Common myeloid progenitor, CD34-positive (primary cell): ENCODE measurements around the gene PGLYRP1. TPM values are rescaled to one million over a fixed set of nuclear protein-coding genes. Genes with fewer than 3 reads are reported as not detected.

ENCODE experiments used
- CTCF ChIA-PET: fragments of 350-600 bp; sonication (Branson Sonifier 250); formaldehyde crosslinking; loops from one replicate; lab custom pipeline; 2021; ENCODE audit warnings: antibody characterized with exemption; lab: Charles Lee
- POLR2A ChIA-PET: fragments of 350-600 bp; sonication (Branson Sonifier 250); formaldehyde crosslinking; loops from one replicate; lab custom pipeline; 2021; ENCODE audit warnings: antibody characterized with exemption; lab: Charles Lee
- DNase-seq, 3 donors: peaks; one replicate each; pipeline versions ENCODE4 v3.0.0 to v3.0.0-alpha.2; 2013
- H3K27ac ChIP-seq, 2 experiments: 1 replicate in 1 of 2; 2 replicates in 1 of 2; pipeline ENCODE4 v1.7.0; 2013; ENCODE audit warnings: inconsistent platforms in 2 of 2, low read length in 2 of 2, mild to moderate bottlenecking in 2 of 2, low read depth in 1 of 2, moderate library complexity in 1 of 2; ENCODE audit not compliant: severe bottlenecking in 2 of 2, insufficient read depth in 1 of 2, poor library complexity in 1 of 2
- H3K27me3 ChIP-seq, 5 experiments: replicated peaks in 2 of 5; 1 replicate in 3 of 5; 2 replicates in 2 of 5; pipeline versions ENCODE4 v1.6.1 to v1.7.0; 2013; ENCODE audit warnings: low read length in 4 of 5, mild to moderate bottlenecking in 2 of 5, moderate library complexity in 2 of 5, inconsistent platforms in 1 of 5; ENCODE audit not compliant: insufficient read depth in 5 of 5, control insufficient read depth in 4 of 5
- H3K36me3 ChIP-seq, 4 experiments: 1 replicate in 2 of 4; 2 replicates in 2 of 4; pipeline versions ENCODE4 v1.6.1 to v1.7.0; 2013; ENCODE audit warnings: low read length in 3 of 4, control low read depth in 1 of 4, mild to moderate bottlenecking in 1 of 4; ENCODE audit not compliant: control insufficient read depth in 4 of 4, insufficient read depth in 4 of 4
- H3K4me1 ChIP-seq, 4 experiments: 1 replicate in 3 of 4; 2 replicates in 1 of 4; pipeline versions ENCODE4 v1.6.1 to v1.7.1; 2013; ENCODE audit warnings: low read length in 3 of 4, mild to moderate bottlenecking in 3 of 4, control low read depth in 1 of 4, inconsistent platforms in 1 of 4, moderate library complexity in 1 of 4; ENCODE audit not compliant: control insufficient read depth in 4 of 4, insufficient read depth in 4 of 4; ENCODE audit errors: control extremely low read depth in 1 of 4
- H3K4me3 ChIP-seq, 7 experiments: 1 replicate in 4 of 7; 2 replicates in 3 of 7; pipeline versions ENCODE4 v1.5.1 to v1.7.0; 2013; ENCODE audit warnings: mild to moderate bottlenecking in 7 of 7, low read length in 6 of 7, moderate library complexity in 6 of 7, inconsistent platforms in 2 of 7, low read depth in 2 of 7, control low read depth in 1 of 7; ENCODE audit not compliant: insufficient read depth in 4 of 7, control insufficient read depth in 1 of 7; ENCODE audit errors: extremely low read depth in 1 of 7
- H3K9me3 ChIP-seq, 5 experiments: 1 replicate in 4 of 5; 2 replicates in 1 of 5; pipeline versions ENCODE4 v1.6.1 to v1.7.1; 2013; ENCODE audit warnings: low read length in 4 of 5, mild to moderate bottlenecking in 2 of 5, inconsistent platforms in 1 of 5, low read depth in 1 of 5, moderate library complexity in 1 of 5; ENCODE audit not compliant: control insufficient read depth in 4 of 5, insufficient read depth in 2 of 5; ENCODE audit errors: control extremely low read depth in 1 of 5
- WGBS: methylation state at CpG from one replicate; pipeline ENCODE4 v1.1.5; 2013; ENCODE audit not compliant: insufficient coverage; 5-methylcytosine and 5-hydroxymethylcytosine counted together
- polyA plus RNA-seq: library from polyadenylated mRNA; unstranded; fragments of 120-200 nt; gene quantifications from one replicate; pipeline ENCODE4 v1.2.1, GENCODE V29; 2013

PGLYRP1 gene
- 0.09 TPM for polyA plus RNA-seq

- Histone ChIP-seq H3K9me3 (peaks cover 0 to 1% (median 0%) of the 10 kb centered on the region in 5 experiments), H3K4me1 (peaks cover 0 to 5% (median 0%) of the 10 kb centered on the region in 4 experiments), H3K27me3 (peaks cover 0 to 56% (median 19%) of the 10 kb centered on the region in 5 experiments), H3K36me3 (peaks cover 0 to 2% (median 0%) of the 10 kb centered on the region in 4 experiments), H3K27ac (no peak within 1 kb of the TSS), H3K4me3 (no peak within 1 kb of the TSS)
- ChIA-PET CTCF (interaction anchor here (1.5 kb wide), 1 partner anchor 20 kb away, joined by 3 read pairs; no protein-coding TSS in a partner anchor), POLR2A (no interaction called here)
- no peak for DNase-seq
- WGBS = 33% methylated on average over 47 of the region's 47 CpGs
Observed at GRCh38 chr19:46022431-46023310, at the start of gene PGLYRP1. TSS of gene PGLYRP1 (minus strand) at chr19:46023053. CDS start at chr19:46023021, 32 bp downstream.

GRCh38 chr19:46069806-46070341, 47.0 kb upstream of the PGLYRP1 start:
- WGBS = 95% methylated on average over 5 of the region's 6 CpGs
- no peaks in the 10 kb centered on the region for H3K9me3 ChIP-seq
- no peak overlapping the region for H3K4me3 ChIP-seq
- peaks cover 22 to 97% (median 47%) of the 10 kb centered on the region in 5 experiments for H3K27me3 ChIP-seq
- ChIA-PET CTCF (no interaction called here), POLR2A (interaction anchor here (0.6 kb wide), 1 partner anchor 43 kb away, joined by 4 read pairs; no protein-coding TSS in a partner anchor)
- peaks cover 0 to 8% (median 1%) of the 10 kb centered on the region in 4 experiments for H3K4me1 ChIP-seq
- H3K27ac ChIP-seq = no peak overlapping the region
- H3K36me3 ChIP-seq = no peaks in the 10 kb centered on the region
- no peak for DNase-seq

- H3K9me3 ChIP-seq = no peaks in the 10 kb centered on the region
- peak; percentile 53 to 76 (median 74) for DNase-seq
- H3K27ac ChIP-seq = no peak overlapping the region
- peaks cover 19 to 97% (median 45%) of the 10 kb centered on the region in 5 experiments for H3K27me3 ChIP-seq
- POLR2A ChIA-PET = no interaction called here
- peaks cover 0 to 8% (median 1%) of the 10 kb centered on the region in 4 experiments for H3K4me1 ChIP-seq
- WGBS = 68% methylated on average over 8 of the region's 12 CpGs
- CTCF ChIA-PET = interaction anchor here (2.8 kb wide), 1 partner anchor 39 kb away, joined by 9 read pairs; no protein-coding TSS in a partner anchor
- H3K4me3 ChIP-seq = no peak overlapping the region
- no peaks in the 10 kb centered on the region for H3K36me3 ChIP-seq
Observed at GRCh38 chr19:46068345-46069258, 45.7 kb upstream of the PGLYRP1 start.

GRCh38 chr19:46067691-46068090, 44.8 kb upstream of the PGLYRP1 start:
- WGBS = 100% methylated on average over 1 of the region's 1 CpG
- CTCF ChIA-PET = interaction anchor here (2.8 kb wide), 1 partner anchor 39 kb away, joined by 9 read pairs; no protein-coding TSS in a partner anchor
- no peak for DNase-seq
- peaks cover 0 to 8% (median 1%) of the 10 kb centered on the region in 4 experiments for H3K4me1 ChIP-seq
- H3K9me3 ChIP-seq = no peaks in the 10 kb centered on the region
- peaks cover 17 to 97% (median 49%) of the 10 kb centered on the region in 5 experiments for H3K27me3 ChIP-seq
- no peaks in the 10 kb centered on the region for H3K36me3 ChIP-seq
- no peak overlapping the region for H3K27ac ChIP-seq
- POLR2A ChIA-PET = no interaction called here
- H3K4me3 ChIP-seq = no peak overlapping the region

- POLR2A ChIA-PET = no interaction called here
- no peaks in the 10 kb centered on the region for H3K36me3 ChIP-seq
- CTCF ChIA-PET = interaction anchor here (1.2 to 2.8 kb wide), 3 partner anchors 12 to 39 kb away, joined by 3 to 9 read pairs (median 3); no protein-coding TSS in a partner anchor
- WGBS = no CpG with 5 or more reads among the region's 1 CpG
- H3K9me3 ChIP-seq = peaks cover 0 to 5% (median 0%) of the 10 kb centered on the region in 5 experiments
- peaks cover 15 to 97% (median 52%) of the 10 kb centered on the region in 5 experiments for H3K27me3 ChIP-seq
- H3K27ac ChIP-seq = no peak overlapping the region
- H3K4me1 ChIP-seq = peaks cover 0 to 8% (median 1%) of the 10 kb centered on the region in 4 experiments
- H3K4me3 ChIP-seq = no peak overlapping the region
- no peak for DNase-seq
Observed at GRCh38 chr19:46066471-46066870, 43.6 kb upstream of the PGLYRP1 start.

GRCh38 chr19:46065486-46066071, 42.7 kb upstream of the PGLYRP1 start:
- no peak overlapping the region for H3K4me3 ChIP-seq
- DNase-seq = no peak
- CTCF ChIA-PET = interaction anchor here (1.4 to 2.8 kb wide), 2 partner anchors 36 to 38 kb away, joined by 3 to 9 read pairs; no protein-coding TSS in a partner anchor
- no peaks in the 10 kb centered on the region for H3K36me3 ChIP-seq
- H3K27me3 ChIP-seq = peaks cover 13 to 92% (median 47%) of the 10 kb centered on the region in 5 experiments
- H3K4me1 ChIP-seq = peaks cover 0 to 8% (median 1%) of the 10 kb centered on the region in 4 experiments
- peaks cover 0 to 11% (median 2%) of the 10 kb centered on the region in 5 experiments for H3K9me3 ChIP-seq
- no peak overlapping the region for H3K27ac ChIP-seq
- POLR2A ChIA-PET = no interaction called here
- WGBS = 72% methylated on average over 6 of the region's 7 CpGs
